RPMI8226 (cell line): ENCODE measurements around the gene HERC4.
A peak's percentile ranks its signal among the peaks of the same experiment; 100 is the strongest.

Experiments used
- DNase-seq: peaks from one replicate; pipeline ENCODE4 v3.0.0-alpha.2; 2015

Gene HERC4

GRCh38 chr10:68074775-68075549 lies at the start of gene HERC4:
Gene HERC4 (minus strand): TSS chr10:68075283. CDS start chr10:68073108, 2,175 bp downstream.
- peak; percentile 85 for DNase-seq

- no peak for DNase-seq
Measured at GRCh38 chr10:68124718-68125117, 49.6 kb upstream of the HERC4 start.

- DNase-seq, result no peak
Measured at GRCh38 chr10:68121852-68122251, 46.8 kb upstream of the HERC4 start.

GRCh38 chr10:68121020-68121743 lies 46.1 kb upstream of the HERC4 start:
- no peak for DNase-seq

GRCh38 chr10:68118657-68119056 lies 43.6 kb upstream of the HERC4 start:
- no peak for DNase-seq

GRCh38 chr10:68112837-68113236 lies 37.8 kb upstream of the HERC4 start:
- no peak for DNase-seq

GRCh38 chr10:68111584-68111983 lies 36.5 kb upstream of the HERC4 start:
- DNase-seq, result no peak

GRCh38 chr10:68110027-68110426 lies 34.9 kb upstream of the HERC4 start:
- DNase-seq, result no peak

GRCh38 chr10:68109331-68109730 lies 34.2 kb upstream of the HERC4 start, which contains the start of gene MYPN:
Gene MYPN (plus strand): TSS chr10:68109488. CDS start chr10:68121439, 11,951 bp downstream.
- no peak for DNase-seq

- no peak for DNase-seq
Measured at GRCh38 chr10:68108653-68109052, 33.6 kb upstream of the HERC4 start.

GRCh38 chr10:68108051-68108450 lies 33.0 kb upstream of the HERC4 start:
- DNase-seq, result no peak

GRCh38 chr10:68107651-68108050 lies 32.6 kb upstream of the HERC4 start:
- DNase-seq, result no peak

- no peak for DNase-seq
Measured at GRCh38 chr10:68106656-68107055, 31.6 kb upstream of the HERC4 start.

- DNase-seq, result no peak
Measured at GRCh38 chr10:68105820-68106219, 30.7 kb upstream of the HERC4 start.

- no peak for DNase-seq
Measured at GRCh38 chr10:68103901-68104300, 28.8 kb upstream of the HERC4 start.

- no peak for DNase-seq
Measured at GRCh38 chr10:68103261-68103878, 28.3 kb upstream of the HERC4 start.

- DNase-seq, result no peak
Measured at GRCh38 chr10:68101066-68101465, 26.0 kb upstream of the HERC4 start.

GRCh38 chr10:68099736-68100135 lies 24.7 kb upstream of the HERC4 start:
- no peak for DNase-seq

GRCh38 chr10:68096913-68097516 lies 21.9 kb upstream of the HERC4 start:
- peak; percentile 11 for DNase-seq

- DNase-seq, result no peak
Measured at GRCh38 chr10:68095153-68095552, 20.1 kb upstream of the HERC4 start.

- no peak for DNase-seq
Measured at GRCh38 chr10:68092512-68092911, 17.4 kb upstream of the HERC4 start.

- DNase-seq, result no peak
Measured at GRCh38 chr10:68090586-68090985, 15.5 kb upstream of the HERC4 start.

GRCh38 chr10:68088740-68089139 lies 13.7 kb upstream of the HERC4 start:
- DNase-seq, result no peak
